Lower leg skin (tissue), 4 donors: ENCODE data around the gene CACNA1D. TPM values are rescaled to one million over a fixed set of nuclear protein-coding genes. Genes with fewer than 3 reads are reported as not detected.
A peak's percentile ranks its signal among the peaks of the same experiment; 100 is the strongest.

Experiments
- DNase-seq, 2 donors: peaks; one replicate each; pipeline ENCODE4 v3.0.0-alpha.2; 2019; ENCODE audit warnings: low spot score in 2 of 2
- H3K4me3 ChIP-seq: fragments of 200-600 bp; sonication (generic); 2 replicates; pipeline ENCODE4 v1.5.1; 2017; ENCODE audit warnings: mild to moderate bottlenecking, low read depth; ENCODE audit not compliant: poor library complexity, severe bottlenecking
- POLR2A ChIP-seq, 2 donors: fragments of 450-650 bp; IDR thresholded peaks; one replicate each; pipeline ENCODE4 v1.6.1; 2016 to 2017; ENCODE audit warnings: antibody characterized with exemption in 2 of 2, mild to moderate bottlenecking in 1 of 2, moderate library complexity in 1 of 2
- WGBS, 2 donors: methylation state at CpG; one replicate each; pipeline ENCODE4 v1.1.5; 2018; 5-methylcytosine and 5-hydroxymethylcytosine counted together
- intact Hi-C: fragments of 100-400 bp; cut with DNase I; formaldehyde crosslinking; loops from one replicate; pipeline ENCODE4 v1.15.0; 2023; ENCODE audit warnings: low total_unique reads
- total RNA-seq, 4 donors: library from RNA; depleted of rRNA; stranded (reverse); fragments of >200 nt; gene quantifications; one replicate each; pipeline ENCODE4 v1.1.0, GENCODE V29; 2016
- TF ChIP-seq, protein P1 (sequence below), 3 donors: fragments of 450-650 bp; IDR thresholded peaks; one replicate each; pipeline ENCODE4 v1.5.1; 2016; ENCODE audit warnings: antibody characterized with exemption in 3 of 3, mild to moderate bottlenecking in 3 of 3, moderate library complexity in 2 of 3

CACNA1D gene
- total RNA-seq, 4 donors from 2014 or later = 2.4 to 12.5 (median 5.6) TPM

DNA sequence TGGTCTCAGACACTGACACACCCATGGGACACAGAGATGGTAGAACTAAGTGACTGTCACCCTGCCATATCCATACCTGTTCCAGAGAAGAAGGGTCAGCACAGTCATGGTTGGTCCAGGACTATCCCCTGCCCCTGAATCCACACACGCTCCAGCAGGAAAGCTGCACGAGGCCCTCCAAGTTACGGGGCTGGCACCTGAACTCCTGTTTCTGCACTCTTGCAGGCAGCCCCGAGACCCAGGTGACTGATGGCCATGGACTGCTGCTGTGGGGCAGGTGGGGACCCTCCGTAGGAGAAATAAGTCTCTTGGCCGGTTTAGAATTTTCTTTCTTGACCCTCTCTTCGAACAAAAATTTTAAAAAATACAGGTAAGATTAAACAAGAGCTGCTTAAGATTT, 321.2 kb downstream of the CACNA1D start:
- H3K4me3 ChIP-seq = no peak overlapping the region
- WGBS, 2 donors = 94 to 98% methylated on average over 7 of the region's 7 CpGs
- TF ChIP-seq POLR2A (IDR thresholded peaks at IDR 0.05) = no peak
- TF ChIP-seq, protein P1, sequence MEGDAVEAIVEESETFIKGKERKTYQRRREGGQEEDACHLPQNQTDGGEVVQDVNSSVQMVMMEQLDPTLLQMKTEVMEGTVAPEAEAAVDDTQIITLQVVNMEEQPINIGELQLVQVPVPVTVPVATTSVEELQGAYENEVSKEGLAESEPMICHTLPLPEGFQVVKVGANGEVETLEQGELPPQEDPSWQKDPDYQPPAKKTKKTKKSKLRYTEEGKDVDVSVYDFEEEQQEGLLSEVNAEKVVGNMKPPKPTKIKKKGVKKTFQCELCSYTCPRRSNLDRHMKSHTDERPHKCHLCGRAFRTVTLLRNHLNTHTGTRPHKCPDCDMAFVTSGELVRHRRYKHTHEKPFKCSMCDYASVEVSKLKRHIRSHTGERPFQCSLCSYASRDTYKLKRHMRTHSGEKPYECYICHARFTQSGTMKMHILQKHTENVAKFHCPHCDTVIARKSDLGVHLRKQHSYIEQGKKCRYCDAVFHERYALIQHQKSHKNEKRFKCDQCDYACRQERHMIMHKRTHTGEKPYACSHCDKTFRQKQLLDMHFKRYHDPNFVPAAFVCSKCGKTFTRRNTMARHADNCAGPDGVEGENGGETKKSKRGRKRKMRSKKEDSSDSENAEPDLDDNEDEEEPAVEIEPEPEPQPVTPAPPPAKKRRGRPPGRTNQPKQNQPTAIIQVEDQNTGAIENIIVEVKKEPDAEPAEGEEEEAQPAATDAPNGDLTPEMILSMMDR (IDR thresholded peaks at IDR 0.05) = no peak
- intact Hi-C loops = no loop called here
- DNase-seq = peak in 1 of 2 donors; percentile 62

DNA sequence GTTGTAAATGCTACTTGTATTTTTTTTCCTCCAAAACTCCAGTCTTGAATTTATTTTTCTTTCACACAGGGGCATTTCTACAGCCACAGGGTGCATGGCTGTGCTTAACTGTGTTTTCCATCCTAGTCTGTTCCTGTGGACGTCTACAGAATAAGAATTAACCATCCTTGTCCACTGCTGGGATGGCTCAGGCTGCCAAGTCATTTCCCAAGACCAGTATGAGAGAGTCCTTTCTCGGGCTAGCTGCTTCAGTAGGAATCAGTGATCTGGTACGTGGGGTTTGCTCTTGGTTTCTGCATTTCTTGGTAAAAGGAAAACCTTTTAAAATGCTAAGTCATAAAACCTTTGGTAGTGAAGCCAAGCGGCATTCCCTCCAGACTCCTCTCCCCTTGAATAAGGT, 322.0 kb downstream of the CACNA1D start:
- TF ChIP-seq POLR2A (IDR thresholded peaks at IDR 0.05) = no peak
- TF ChIP-seq, protein P1 (IDR thresholded peaks at IDR 0.05) = no peak
- WGBS, 2 donors = 88 to 90% methylated on average over 4 of the region's 4 CpGs
- intact Hi-C loops = no loop called here

DNA sequence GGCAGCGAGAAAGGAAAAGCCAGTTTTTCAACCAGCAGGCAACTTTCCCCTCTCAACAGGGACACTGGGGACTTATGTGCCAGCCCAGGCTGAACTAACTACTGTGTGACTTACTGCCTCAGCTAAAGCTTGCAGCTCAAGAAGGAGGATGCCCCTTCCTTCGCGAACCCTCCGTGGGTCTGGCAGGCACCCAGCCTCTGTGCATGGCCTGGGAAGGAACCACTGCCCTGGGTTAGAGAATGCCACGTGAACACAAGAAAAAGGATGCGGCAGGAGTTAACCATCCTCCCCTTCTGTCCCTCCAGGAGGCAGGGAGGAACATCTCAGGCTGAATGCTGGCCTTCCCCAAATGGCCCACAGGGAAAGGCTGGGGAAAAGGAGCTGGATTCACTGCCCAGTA, 322.8 kb downstream of the CACNA1D start:
- peak in 1 of 2 donors; percentile 36 for DNase-seq

More for the DNA sequence above, 322.0 kb downstream of the CACNA1D start:
- no peak for DNase-seq
- no peak overlapping the region for H3K4me3 ChIP-seq

DNA sequence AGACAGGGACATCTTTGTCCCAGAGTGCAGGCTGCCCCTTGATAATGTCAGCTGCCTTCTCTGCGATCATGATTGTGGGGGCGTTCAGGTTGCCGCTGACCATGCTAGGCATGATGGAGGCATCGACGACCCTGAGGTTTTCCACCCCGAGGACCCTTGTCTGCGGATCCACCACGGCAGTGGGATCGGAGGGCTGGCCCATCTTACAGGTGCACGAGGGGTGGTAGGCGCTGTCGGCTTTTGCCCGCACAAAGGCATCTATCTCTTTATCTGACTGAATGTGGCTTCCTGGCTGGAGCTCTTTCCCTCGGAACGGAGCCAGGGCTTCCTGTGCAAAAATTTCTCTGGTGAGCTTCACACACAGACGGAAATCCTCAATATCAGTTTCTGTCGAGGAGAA, 323.4 kb downstream of the CACNA1D start:
- H3K4me3 ChIP-seq = no peak overlapping the region
- no peak for TF ChIP-seq POLR2A (IDR thresholded peaks at IDR 0.05)
- TF ChIP-seq, protein P1 (IDR thresholded peaks at IDR 0.05) = no peak
- DNase-seq = peak in 1 of 2 donors; percentile 74
- 86 to 90% methylated on average over 17 of the region's 17 CpGs for WGBS, 2 donors
- intact Hi-C loops = no loop called here

More for the DNA sequence above, 322.8 kb downstream of the CACNA1D start:
- intact Hi-C loops = no loop called here
- H3K4me3 ChIP-seq = no peak overlapping the region
- TF ChIP-seq POLR2A (IDR thresholded peaks at IDR 0.05) = no peak
- TF ChIP-seq, protein P1 (IDR thresholded peaks at IDR 0.05) = no peak
- WGBS, 2 donors = 86 to 87% methylated on average over 6 of the region's 6 CpGs

DNA sequence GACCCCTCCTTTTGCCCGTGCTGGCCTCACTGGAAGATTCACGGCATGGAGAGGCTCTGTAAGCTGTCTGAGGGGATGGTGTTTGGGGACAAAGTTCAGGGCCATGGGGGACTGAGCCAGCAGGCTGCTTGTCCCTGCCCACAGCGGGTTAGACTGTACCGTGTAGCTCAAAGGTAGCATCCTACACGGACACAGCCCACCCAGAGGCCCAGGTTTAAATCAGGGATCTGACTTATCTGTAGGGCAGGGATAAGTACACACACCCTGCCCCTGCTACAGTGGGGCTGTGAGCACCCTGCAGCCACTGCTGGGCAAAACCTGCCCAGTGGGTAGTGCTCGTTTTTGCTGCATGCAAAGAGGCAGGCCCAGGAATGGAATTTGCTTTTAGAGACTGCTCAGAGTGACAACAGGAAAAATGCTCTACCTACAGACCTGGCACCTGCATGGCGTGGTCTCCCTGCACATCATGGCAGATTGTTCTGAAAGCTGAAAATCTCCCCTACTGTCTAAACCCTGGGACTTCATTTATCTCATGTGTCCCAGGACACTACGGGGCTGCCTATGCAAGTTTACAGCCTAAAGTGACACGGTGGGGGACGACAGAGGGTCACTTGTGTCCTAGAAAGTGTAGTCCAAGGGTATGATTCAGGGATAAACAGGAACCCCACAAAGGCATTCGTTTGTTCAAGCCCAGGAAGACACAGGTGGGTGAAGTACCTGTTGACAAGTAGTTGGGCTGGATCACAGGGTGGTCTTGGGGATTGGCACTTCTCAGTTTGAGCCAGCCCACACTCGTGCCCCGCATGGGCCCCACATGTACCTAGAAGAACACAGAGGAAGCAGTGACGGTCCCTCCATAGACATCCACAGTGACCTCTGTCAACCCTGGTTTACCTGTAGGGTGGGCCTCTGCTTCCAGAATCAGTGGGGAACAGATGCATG, 324.1 kb downstream of the CACNA1D start:
- H3K4me3 ChIP-seq = no peak overlapping the region
- 89 to 90% methylated on average over 14 of the region's 14 CpGs for WGBS, 2 donors
- peak in 1 of 2 donors; percentile 59 for DNase-seq
- no peak for TF ChIP-seq POLR2A (IDR thresholded peaks at IDR 0.05)
- TF ChIP-seq, protein P1 (IDR thresholded peaks at IDR 0.05) = no peak
- intact Hi-C loops = no loop called here
